Naive thymus-derived CD4-positive, alpha-beta T cell (primary cell): ENCODE measurements around the gene TH. TPM values are rescaled to one million over a fixed set of nuclear protein-coding genes. Genes with fewer than 3 reads are reported as not detected.
"Not testable (repeated sequence)": the region's sequence is repeated elsewhere in the genome, so short reads cannot be mapped to it uniquely, and the experiment has no call there.

Experiments
- ATAC-seq: fragments of 150-1000 bp; cut with Tn5 transposase; 2 replicates; pipeline ENCODE4 v1.10.0; 2021; ENCODE audit warnings: mild to moderate bottlenecking, moderate library complexity
- CTCF ChIA-PET: fragments of 350-600 bp; sonication (Branson Sonifier 250); formaldehyde crosslinking; loops from one replicate; lab custom pipeline; 2021; ENCODE audit warnings: antibody characterized with exemption; lab: Charles Lee
- POLR2A ChIA-PET: fragments of 350-600 bp; sonication (Branson Sonifier 250); formaldehyde crosslinking; loops from one replicate; lab custom pipeline; 2021; ENCODE audit warnings: antibody characterized with exemption, inconsistent platforms; lab: Charles Lee
- DNase-seq, 9 donors: peaks; one replicate each; pipeline versions ENCODE4 v3.0.0 to v3.0.0-alpha.2; 2020 to 2022; ENCODE audit warnings: mixed read lengths in 1 of 9
- H3K27ac ChIP-seq: one replicate; pipeline ENCODE4 v1.7.0; 2013; ENCODE audit warnings: mild to moderate bottlenecking, low read depth, low read length, moderate library complexity
- H3K27me3 ChIP-seq, 2 donors: one replicate each; pipeline ENCODE4 v1.7.0; 2013; ENCODE audit warnings: low read length in 2 of 2, mild to moderate bottlenecking in 2 of 2, moderate library complexity in 2 of 2; ENCODE audit not compliant: control insufficient read depth in 2 of 2, insufficient read depth in 2 of 2
- H3K36me3 ChIP-seq, 3 experiments: 1 replicate in 2 of 3; 2 replicates in 1 of 3; pipeline ENCODE4 v1.7.0; 2013; ENCODE audit warnings: low read length in 3 of 3, mild to moderate bottlenecking in 3 of 3, moderate library complexity in 1 of 3; ENCODE audit not compliant: insufficient read depth in 3 of 3, control insufficient read depth in 2 of 3
- H3K4me1 ChIP-seq, 2 donors: one replicate each; pipeline ENCODE4 v1.7.0; 2013; ENCODE audit warnings: low read length in 2 of 2, mild to moderate bottlenecking in 2 of 2, moderate library complexity in 1 of 2; ENCODE audit not compliant: control insufficient read depth in 2 of 2, insufficient read depth in 2 of 2
- H3K4me3 ChIP-seq: 2 replicates; pipeline ENCODE4 v1.7.0; 2013; ENCODE audit warnings: mild to moderate bottlenecking, low read length
- H3K9me3 ChIP-seq, 3 experiments: 1 replicate in 2 of 3; 2 replicates in 1 of 3; pipeline ENCODE4 v1.7.0; 2013; ENCODE audit warnings: low read length in 3 of 3; ENCODE audit not compliant: control insufficient read depth in 2 of 3
- H3K27ac Mint-ChIP-seq, 9 donors: one replicate each; pipeline ENCODE4 v1.8.0; 2020 to 2022; ENCODE audit warnings: mixed read lengths in 9 of 9, mild to moderate bottlenecking in 8 of 9, moderate library complexity in 5 of 9, inconsistent platforms in 2 of 9
- H3K27me3 Mint-ChIP-seq, 5 donors: one replicate each; pipeline ENCODE4 v1.8.0; 2021 to 2022; ENCODE audit warnings: mixed read lengths in 5 of 5, mild to moderate bottlenecking in 1 of 5
- H3K36me3 Mint-ChIP-seq, 5 donors: one replicate each; pipeline ENCODE4 v1.8.0; 2020 to 2022; ENCODE audit warnings: mixed read lengths in 5 of 5, mild to moderate bottlenecking in 3 of 5, inconsistent platforms in 1 of 5
- H3K4me1 Mint-ChIP-seq, 7 donors: one replicate each; pipeline ENCODE4 v1.8.0; 2020 to 2022; ENCODE audit warnings: mixed read lengths in 7 of 7, mild to moderate bottlenecking in 3 of 7, inconsistent platforms in 1 of 7
- H3K4me3 Mint-ChIP-seq, 10 donors: one replicate each; pipeline ENCODE4 v1.8.0; 2020 to 2022; ENCODE audit warnings: mild to moderate bottlenecking in 10 of 10, mixed read lengths in 10 of 10, moderate library complexity in 6 of 10, inconsistent platforms in 2 of 10
- H3K9me3 Mint-ChIP-seq, 11 donors: one replicate each; pipeline ENCODE4 v1.8.0; 2020 to 2022; ENCODE audit warnings: mixed read lengths in 11 of 11, mild to moderate bottlenecking in 4 of 11, inconsistent platforms in 1 of 11, moderate library complexity in 1 of 11
- intact Hi-C, 2 donors: fragments of 100-400 bp; cut with micrococcal nuclease; formaldehyde crosslinking; loops; one replicate each; pipeline ENCODE4 v1.15.1; 2023
- polyA plus RNA-seq, 2 donors: library from polyadenylated mRNA; unstranded; fragments of 300-500 nt; fragmentation: Illumina TruSeq; gene quantifications; one replicate each; pipeline ENCODE4 v1.2.3, GENCODE V29; 2021
- total RNA-seq, 6 experiments: library from RNA in 5 of 6; stranded (reverse) in 5 of 6; gene quantifications; 1 replicate in 5 of 6; 2 replicates in 1 of 6; pipeline ENCODE4 v1.2.3 and lab custom pipeline; 2021 to 2026

TH gene
- total and polyA plus RNA-seq, 7 experiments from 2014 or later, result not detected

GRCh38 chr11:2128511-2129307 is 42.9 kb downstream of the TH start:
- Mint-ChIP-seq H3K9me3 (peaks cover 0 to 25% (median 0%) of the 10 kb centered on the region in 11 donors), H3K27me3 (peaks cover 4 to 44% (median 20%) of the 10 kb centered on the region in 5 donors), H3K4me3 (no peak overlapping the region), H3K4me1 (peaks cover 0 to 5% (median 0%) of the 10 kb centered on the region in 7 donors), H3K27ac (no peak overlapping the region), H3K36me3 (no peaks in the 10 kb centered on the region)
- ChIA-PET CTCF (no interaction called here), POLR2A (no interaction called here)
- intact Hi-C loops, result no loop called here
- DNase-seq (no peak), ATAC-seq (no peak)
- Histone ChIP-seq H3K27me3 (no peaks in the 10 kb centered on the region), H3K9me3 (no peaks in the 10 kb centered on the region), H3K36me3 (no peaks in the 10 kb centered on the region), H3K4me1 (no peaks in the 10 kb centered on the region), H3K4me3 (no peak overlapping the region), H3K27ac (no peak overlapping the region)

- H3K4me1 ChIP-seq, result no peaks in the 10 kb centered on the region
- H3K27me3 ChIP-seq, result no peaks in the 10 kb centered on the region
- peak; percentile 16 for ATAC-seq
- Mint-ChIP-seq H3K9me3 (peaks cover 0 to 25% (median 0%) of the 10 kb centered on the region in 11 donors), H3K27me3 (peaks cover 4 to 38% (median 19%) of the 10 kb centered on the region in 5 donors), H3K36me3 (no peaks in the 10 kb centered on the region), H3K4me3 (no peak overlapping the region), H3K27ac (no peak overlapping the region), H3K4me1 (peaks cover 0 to 3% (median 0%) of the 10 kb centered on the region in 7 donors)
- no peak overlapping the region for H3K4me3 ChIP-seq
- no peak overlapping the region for H3K27ac ChIP-seq
- no peaks in the 10 kb centered on the region for H3K9me3 ChIP-seq
- intact Hi-C loops, result no loop called here
- CTCF ChIA-PET, result no interaction called here
- no peaks in the 10 kb centered on the region for H3K36me3 ChIP-seq
- no peak for DNase-seq
- POLR2A ChIA-PET, result no interaction called here
Measured at GRCh38 chr11:2128130-2128510, 43.5 kb downstream of the TH start.

DNA sequence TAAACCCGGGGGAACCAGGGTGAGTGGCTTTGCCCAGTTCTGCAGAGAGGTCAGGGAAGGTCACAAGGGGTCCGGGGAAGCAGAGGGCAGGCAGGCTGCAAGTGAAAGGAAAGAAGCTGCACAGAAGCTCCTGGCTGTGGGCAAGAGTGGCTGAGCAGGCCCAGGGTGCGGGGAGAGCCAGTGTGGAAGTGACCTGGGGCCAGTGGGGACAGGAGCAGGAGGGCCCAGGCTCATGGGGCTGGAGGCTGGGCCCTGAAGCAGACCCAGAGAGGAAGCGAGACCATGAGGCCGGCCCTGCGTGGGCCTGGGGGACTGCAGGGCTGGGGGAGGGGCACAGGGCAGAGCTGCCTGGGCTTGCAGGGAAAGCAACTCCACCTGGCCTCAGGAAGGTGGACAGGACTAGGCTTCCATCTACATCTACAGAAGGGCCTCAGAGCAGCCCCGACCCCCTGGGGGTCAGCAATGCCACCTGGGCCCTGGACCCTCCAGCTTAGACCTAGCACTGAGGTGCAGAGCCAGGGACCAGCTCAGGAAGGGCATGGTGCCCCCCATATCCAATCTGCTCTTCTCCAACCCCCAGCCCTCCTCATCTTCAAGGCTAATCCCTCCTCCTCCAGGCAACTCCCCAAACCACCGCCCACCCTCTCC is 44.0 kb downstream of the TH start:
- intact Hi-C loops, result no loop called here
- ChIA-PET POLR2A (no interaction called here), CTCF (no interaction called here)
- Mint-ChIP-seq H3K27me3 (peaks cover 3 to 33% (median 15%) of the 10 kb centered on the region in 5 donors), H3K27ac (no peak overlapping the region), H3K4me3 (no peak overlapping the region), H3K4me1 (peaks cover 0 to 3% (median 0%) of the 10 kb centered on the region in 7 donors), H3K36me3 (no peaks in the 10 kb centered on the region), H3K9me3 (peaks cover 0 to 25% (median 0%) of the 10 kb centered on the region in 11 donors)
- no peaks in the 10 kb centered on the region for H3K4me1 ChIP-seq
- no peaks in the 10 kb centered on the region for H3K9me3 ChIP-seq
- DNase-seq, result no peak
- H3K27me3 ChIP-seq, result no peaks in the 10 kb centered on the region
- no peaks in the 10 kb centered on the region for H3K36me3 ChIP-seq
- no peak overlapping the region for H3K27ac ChIP-seq
- peak; percentile 14 for ATAC-seq
- no peak overlapping the region for H3K4me3 ChIP-seq

GRCh38 chr11:2126520-2127085 is 45.0 kb downstream of the TH start:
- H3K36me3 ChIP-seq, result no peaks in the 10 kb centered on the region

GRCh38 chr11:2124736-2125484 is 46.7 kb downstream of the TH start:
- ATAC-seq, H3K4me3 Mint-ChIP-seq, H3K36me3 ChIP-seq, DNase-seq, H3K4me3 ChIP-seq, H3K36me3 Mint-ChIP-seq, H3K9me3 ChIP-seq, intact Hi-C loops, CTCF ChIA-PET, H3K27me3 ChIP-seq, H3K27ac ChIP-seq, H3K4me1 Mint-ChIP-seq, H3K27ac Mint-ChIP-seq, H3K4me1 ChIP-seq: not testable (repeated sequence)
- POLR2A ChIA-PET, result interaction anchor here (1.0 kb wide), 1 partner anchor 340 kb away, joined by 3 read pairs; no protein-coding TSS in a partner anchor
- H3K9me3 Mint-ChIP-seq, result peaks cover 0 to 16% (median 0%) of the 10 kb centered on the region in 11 donors
- peaks cover 0 to 22% (median 10%) of the 10 kb centered on the region in 5 donors for H3K27me3 Mint-ChIP-seq

More at GRCh38 chr11:2126520-2127085, 45.0 kb downstream of the TH start:
- CTCF ChIA-PET, result no interaction called here
- Mint-ChIP-seq H3K36me3 (no peaks in the 10 kb centered on the region), H3K4me3 (no peak overlapping the region), H3K9me3 (peaks cover 0 to 21% (median 0%) of the 10 kb centered on the region in 11 donors), H3K27me3 (peaks cover 4 to 25% (median 13%) of the 10 kb centered on the region in 5 donors), H3K4me1 (peaks cover 0 to 3% (median 0%) of the 10 kb centered on the region in 7 donors), H3K27ac (no peak overlapping the region)
- Histone ChIP-seq H3K27ac (no peak overlapping the region), H3K27me3 (no peaks in the 10 kb centered on the region), H3K4me1 (no peaks in the 10 kb centered on the region), H3K4me3 (no peak overlapping the region), H3K9me3 (no peaks in the 10 kb centered on the region)
- ATAC-seq, result no peak
- intact Hi-C loops, result no loop called here
- DNase-seq, result no peak
- POLR2A ChIA-PET, result no interaction called here

GRCh38 chr11:2123628-2123960 is 48.0 kb downstream of the TH start:
- H3K27me3 Mint-ChIP-seq, result peaks cover 0 to 22% (median 13%) of the 10 kb centered on the region in 5 donors
- Histone ChIP-seq H3K9me3 (no peaks in the 10 kb centered on the region), H3K4me3 (no peak overlapping the region), H3K4me1 (no peaks in the 10 kb centered on the region), H3K36me3 (no peaks in the 10 kb centered on the region), H3K27me3 (no peaks in the 10 kb centered on the region), H3K27ac (no peak overlapping the region)
- peak; percentile 8 for ATAC-seq
- DNase-seq, result no peak
- no peak overlapping the region for H3K4me3 Mint-ChIP-seq
- H3K36me3 Mint-ChIP-seq, result no peaks in the 10 kb centered on the region
- ChIA-PET CTCF (no interaction called here), POLR2A (no interaction called here)
- H3K27ac Mint-ChIP-seq, result peak overlapping the region in 1 of 9 donors; percentile 46
- intact Hi-C loops, result no loop called here
- H3K4me1 Mint-ChIP-seq, result no peaks in the 10 kb centered on the region
- peaks cover 0 to 16% (median 0%) of the 10 kb centered on the region in 11 donors for H3K9me3 Mint-ChIP-seq
